LHCN-M2 (cell line): ENCODE results near the gene ARRB1. TPM values are rescaled to one million over a fixed set of nuclear protein-coding genes. Genes with fewer than 3 reads are reported as not detected.
A peak's percentile ranks its signal among the peaks of the same experiment; 100 is the strongest.

Experiments used
- DNase-seq: peaks from one replicate; pipeline ENCODE4 v3.0.0-alpha.2; 2012; ENCODE audit warnings: low read depth
- total RNA-seq: library from RNA; depleted of rRNA; stranded (reverse); fragments of >200 nt; gene quantifications from 2 replicates; pipeline ENCODE4 v1.2.3, GENCODE V29; 2014; rRNA removed

Gene ARRB1
- total RNA-seq, 1 experiment from 2014 or later, result 22.4 TPM

DNA sequence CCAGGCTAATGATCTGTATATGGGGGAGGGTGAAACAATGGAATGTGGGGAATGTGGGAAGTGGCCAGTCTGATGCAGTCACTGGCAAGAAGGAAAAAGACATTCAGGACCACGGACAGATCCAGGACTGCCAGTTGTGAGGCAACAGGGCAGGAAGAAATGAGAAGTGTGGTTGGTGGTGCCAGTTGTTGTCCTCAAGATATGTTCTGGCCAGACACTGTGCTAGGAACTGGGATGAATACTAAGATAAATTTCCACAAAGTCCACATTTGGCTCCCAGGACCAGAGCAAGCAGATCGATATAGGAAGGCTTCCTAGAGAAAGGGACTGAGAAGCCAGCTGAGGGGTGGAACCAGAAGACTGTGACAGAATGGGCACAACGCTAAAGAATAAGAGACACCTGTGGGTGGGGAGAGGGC lies 117.7 kb downstream of the ARRB1 start:
- DNase-seq, result peak; percentile 69

DNA sequence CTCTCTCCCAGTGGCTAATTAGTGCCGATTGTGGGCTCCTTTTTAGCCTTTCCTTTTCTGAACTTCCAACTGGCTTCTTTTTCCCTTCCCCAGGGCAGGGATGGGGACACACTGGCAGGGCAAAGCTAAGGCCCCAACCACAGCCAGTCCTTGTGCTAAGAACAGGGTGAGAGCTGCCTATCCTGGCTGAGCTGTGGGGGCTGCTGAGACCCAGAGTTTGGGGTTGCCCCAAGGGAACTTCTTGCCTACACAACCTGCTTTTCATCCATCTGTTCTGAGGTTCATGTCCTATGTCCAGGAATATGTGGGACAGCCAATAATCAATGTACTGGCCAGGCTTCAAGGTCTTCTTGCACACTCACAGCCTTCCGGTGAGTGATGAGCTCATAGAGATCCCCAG lies 120.8 kb downstream of the ARRB1 start:
- no peak for DNase-seq

DNA sequence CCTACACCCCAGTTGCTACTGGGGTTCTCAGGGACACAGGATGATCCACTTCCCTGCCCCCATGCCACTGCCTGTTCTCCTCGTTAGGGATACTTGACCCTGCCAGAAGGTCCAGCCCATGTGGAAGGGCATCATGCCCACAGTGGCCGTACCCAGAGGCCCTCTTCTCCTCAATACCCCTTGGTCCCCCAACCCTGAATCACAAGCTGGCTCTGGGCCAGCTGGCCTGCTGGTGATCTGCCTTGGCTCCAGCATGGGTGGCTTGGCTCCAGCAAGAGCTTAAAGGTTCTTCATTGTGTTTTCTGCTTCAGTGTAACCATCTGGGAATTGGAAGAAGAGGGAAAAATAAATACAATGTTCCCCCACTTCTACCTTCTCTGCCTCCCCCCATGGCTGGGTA lies 122.0 kb downstream of the ARRB1 start:
- no peak for DNase-seq

DNA sequence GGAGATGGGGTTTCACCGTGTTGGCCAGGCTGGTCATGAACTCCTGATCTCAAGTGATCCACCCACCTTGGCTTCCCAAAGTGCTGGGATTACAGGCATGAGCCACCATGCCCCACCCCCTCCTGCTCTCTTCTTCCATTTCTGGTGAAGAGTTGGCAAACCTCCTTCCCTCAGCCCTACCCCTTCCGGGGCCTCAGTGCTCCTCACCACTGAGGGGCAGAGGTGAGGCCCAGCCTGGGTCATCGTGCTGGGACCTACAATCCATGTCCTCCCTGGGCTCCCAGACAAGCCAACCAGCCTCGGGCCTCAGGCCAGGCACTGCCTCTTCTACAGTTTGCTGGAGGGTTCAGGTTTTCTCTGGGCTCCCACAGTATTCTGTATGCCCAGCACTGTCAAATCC lies 125.7 kb downstream of the ARRB1 start:
- no peak for DNase-seq

DNA sequence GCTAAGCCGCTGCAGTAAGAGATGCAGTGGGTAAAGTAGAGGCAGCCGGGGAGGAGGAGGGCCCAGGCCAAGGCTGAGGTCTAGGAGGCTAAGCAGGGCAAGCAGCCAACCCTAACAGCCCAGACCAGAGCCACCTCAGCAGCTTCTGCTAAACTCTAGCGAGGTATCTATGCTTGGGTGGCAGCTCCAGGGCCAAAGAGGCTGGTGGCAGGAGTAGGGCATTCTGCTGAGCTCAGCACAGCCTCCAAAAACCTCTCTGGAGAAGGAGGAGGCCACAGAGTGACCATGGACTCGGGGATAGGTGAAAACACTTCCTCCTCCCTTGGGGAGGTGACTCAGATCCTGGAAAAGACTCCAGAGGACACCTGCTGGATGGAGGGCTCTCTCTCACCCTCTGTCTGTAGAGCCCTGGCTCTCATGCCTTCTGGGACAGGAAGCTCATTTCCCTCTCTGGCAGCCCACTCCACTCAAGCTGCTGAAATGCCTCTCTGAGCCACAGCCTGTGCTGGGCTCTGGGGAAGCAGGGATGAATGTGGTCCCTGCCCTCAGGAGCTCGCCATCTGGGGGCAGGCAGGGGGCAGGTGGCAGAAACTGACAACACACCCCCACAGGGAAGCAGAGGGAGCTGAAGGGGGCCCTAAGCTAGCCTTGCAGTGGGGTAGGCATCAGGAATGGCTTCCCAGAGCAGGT lies 127.4 kb downstream of the ARRB1 start:
- no peak for DNase-seq

DNA sequence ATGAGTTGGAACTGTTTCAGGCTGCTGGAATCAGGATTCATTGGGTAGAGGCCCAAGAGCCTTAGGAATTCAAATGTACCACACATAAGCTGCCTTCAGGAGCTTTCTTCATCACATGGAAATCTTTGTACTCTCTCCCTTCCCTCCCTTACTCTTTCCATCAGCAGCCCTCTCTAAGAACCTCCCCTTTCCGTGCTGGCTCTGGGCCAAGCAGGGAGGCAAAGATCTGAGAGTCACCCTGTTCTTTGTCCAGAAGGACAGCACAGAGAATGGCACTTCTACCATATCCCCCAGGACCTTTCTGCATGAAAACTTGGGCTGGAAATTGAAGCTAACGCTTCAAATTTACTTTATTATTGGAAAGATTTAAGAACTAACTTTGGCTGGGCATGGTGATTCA lies 131.6 kb downstream of the ARRB1 start:
- DNase-seq, result no peak

DNA sequence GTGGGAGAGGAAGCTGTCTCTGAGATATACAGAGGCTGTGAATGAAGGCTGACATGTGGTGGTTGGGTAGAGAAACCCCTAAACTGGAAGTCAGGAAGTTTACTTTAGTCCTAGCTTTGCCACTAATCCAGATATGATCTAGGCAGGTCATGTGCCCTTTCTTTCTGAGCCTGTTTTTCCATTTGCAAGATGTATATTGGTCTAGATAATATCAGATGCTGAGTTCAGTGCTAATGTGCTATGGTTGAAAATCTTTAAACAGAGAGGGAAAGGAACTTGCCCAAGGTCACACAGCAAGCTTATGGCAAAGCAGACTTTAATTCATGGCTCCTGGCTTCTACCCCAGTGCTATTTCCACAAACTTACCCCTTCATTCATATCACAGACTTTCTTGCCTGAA lies 136.6 kb downstream of the ARRB1 start:
- DNase-seq, result no peak

DNA sequence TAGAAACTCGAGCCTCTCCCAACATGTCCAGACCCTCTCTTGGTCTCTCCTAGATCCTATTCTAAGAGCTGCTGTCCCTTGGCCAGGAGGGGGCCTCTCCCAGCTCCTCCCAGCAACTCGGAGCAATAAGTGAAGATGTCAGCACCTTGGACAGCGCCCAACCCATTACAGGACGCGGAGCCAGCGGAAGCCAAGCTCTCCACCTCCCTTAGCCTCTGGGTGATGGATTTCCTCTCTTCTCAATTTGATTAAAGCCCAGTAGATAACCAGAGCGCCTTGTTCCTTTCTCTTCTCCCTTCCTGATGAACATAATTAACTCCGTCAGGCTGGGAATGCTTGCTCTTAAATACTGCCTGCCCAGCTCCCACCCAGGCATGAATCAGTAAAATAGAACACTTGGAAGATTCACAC lies 137.0 kb downstream of the ARRB1 start:
- peak; percentile 73 for DNase-seq

Other genes with a start within 250 kb of the ARRB1 start
- not detected in 2 replicates for gene SLCO2B1, start 200.6 kb downstream of the ARRB1 start, total RNA-seq
- not detected in 2 replicates for gene TPBGL, start 110.9 kb downstream of the ARRB1 start, total RNA-seq
- gene RPS3, start 47.9 kb upstream of the ARRB1 start, total RNA-seq, result 996 and 1,030 TPM in 2 replicates
- gene KLHL35, start 81.5 kb upstream of the ARRB1 start, total RNA-seq, result 5.7 and 10.1 TPM in 2 replicates
- 1.3 and 1.6 TPM in 2 replicates for gene GDPD5, start 174.3 kb upstream of the ARRB1 start, total RNA-seq
- gene SERPINH1, start 210.6 kb upstream of the ARRB1 start, total RNA-seq, result 419 and 495 TPM in 2 replicates